HG03139 (cell line): ENCODE data around the gene GALNT5.
"Not testable (repeated sequence)": the region's sequence is repeated elsewhere in the genome, so short reads cannot be mapped to it uniquely, and the experiment has no call there.

ENCODE experiments used
- ATAC-seq: cut with Tn5 transposase; IDR thresholded peaks from one replicate; pipeline ENCODE4 v1.9.1; 2021; ENCODE audit not compliant: unreplicated experiment

GALNT5 gene

GRCh38 chr2:157324331-157324843 lies 66.9 kb downstream of the GALNT5 start:
- ATAC-seq, result no peak

GRCh38 chr2:157325786-157326185 lies 68.3 kb downstream of the GALNT5 start, which contains the start of gene ERMN:
Gene ERMN, minus strand, starts transcription at chr2:157325824. Its CDS starts 182 bp downstream, at chr2:157325642.
- no peak for ATAC-seq

- ATAC-seq, result no peak
Measured at GRCh38 chr2:157326698-157327097, 69.2 kb downstream of the GALNT5 start.

GRCh38 chr2:157327200-157327599 lies 69.7 kb downstream of the GALNT5 start:
- ATAC-seq, result peak; percentile 11

GRCh38 chr2:157327621-157328500 lies 70.4 kb downstream of the GALNT5 start:
- peak; percentile 99 for ATAC-seq

- ATAC-seq, result no peak
Measured at GRCh38 chr2:157329524-157329923, 72.0 kb downstream of the GALNT5 start.

GRCh38 chr2:157333304-157334047 lies 76.0 kb downstream of the GALNT5 start:
- no peak for ATAC-seq

GRCh38 chr2:157334335-157334734 lies 76.8 kb downstream of the GALNT5 start:
- ATAC-seq, result no peak

GRCh38 chr2:157334797-157335196 lies 77.3 kb downstream of the GALNT5 start:
- no peak for ATAC-seq

GRCh38 chr2:157336137-157337010 lies 78.9 kb downstream of the GALNT5 start:
- ATAC-seq, result no peak

- ATAC-seq, result no peak
Measured at GRCh38 chr2:157337978-157338377, 80.5 kb downstream of the GALNT5 start.

GRCh38 chr2:157339965-157340655 lies 82.6 kb downstream of the GALNT5 start:
- no peak for ATAC-seq

- ATAC-seq, result not testable (repeated sequence)
Measured at GRCh38 chr2:157341381-157341780, 83.9 kb downstream of the GALNT5 start.

GRCh38 chr2:157345647-157346389 lies 88.3 kb downstream of the GALNT5 start:
- no peak for ATAC-seq

- no peak for ATAC-seq
Measured at GRCh38 chr2:157348291-157348921, 90.9 kb downstream of the GALNT5 start.

GRCh38 chr2:157349949-157350515 lies 92.5 kb downstream of the GALNT5 start:
- ATAC-seq, result no peak

GRCh38 chr2:157355618-157356017 lies 98.1 kb downstream of the GALNT5 start:
- ATAC-seq, result no peak

- ATAC-seq, result no peak
Measured at GRCh38 chr2:157359628-157360027, 102.1 kb downstream of the GALNT5 start.

GRCh38 chr2:157361526-157361925 lies 104.0 kb downstream of the GALNT5 start:
- no peak for ATAC-seq
